Measurements from ENCODE around the gene CDYL.

GRCh38 chr6:4858194-4859015 is 82.2 kb downstream of the CDYL start:
- no peak for TF ChIP-seq CTCF (IDR thresholded peaks at IDR 0.05)
- no peak for TF ChIP-seq POLR2AphosphoS5 (IDR thresholded peaks at IDR 0.05)
- TF ChIP-seq EP300 (IDR thresholded peaks at IDR 0.05) = no peak
